ENCODE results near the gene LIAS. TPM values are rescaled to one million over a fixed set of nuclear protein-coding genes. Genes with fewer than 3 reads are reported as not detected.
A peak's percentile ranks its signal among the peaks of the same experiment; 100 is the strongest.

Gene LIAS
- total and polyA plus RNA-seq, 2 of the 13 experiments (the other 11 are each of a cell fraction or from before 2014, with no cell fraction given) = 16.0 to 16.6 TPM

- no peak for TF ChIP-seq JDP2 (CRISPR knock-in tag; IDR thresholded peaks at IDR 0.05; ENCODE audit: borderline replicate concordance)
- TF ChIP-seq, protein P1, sequence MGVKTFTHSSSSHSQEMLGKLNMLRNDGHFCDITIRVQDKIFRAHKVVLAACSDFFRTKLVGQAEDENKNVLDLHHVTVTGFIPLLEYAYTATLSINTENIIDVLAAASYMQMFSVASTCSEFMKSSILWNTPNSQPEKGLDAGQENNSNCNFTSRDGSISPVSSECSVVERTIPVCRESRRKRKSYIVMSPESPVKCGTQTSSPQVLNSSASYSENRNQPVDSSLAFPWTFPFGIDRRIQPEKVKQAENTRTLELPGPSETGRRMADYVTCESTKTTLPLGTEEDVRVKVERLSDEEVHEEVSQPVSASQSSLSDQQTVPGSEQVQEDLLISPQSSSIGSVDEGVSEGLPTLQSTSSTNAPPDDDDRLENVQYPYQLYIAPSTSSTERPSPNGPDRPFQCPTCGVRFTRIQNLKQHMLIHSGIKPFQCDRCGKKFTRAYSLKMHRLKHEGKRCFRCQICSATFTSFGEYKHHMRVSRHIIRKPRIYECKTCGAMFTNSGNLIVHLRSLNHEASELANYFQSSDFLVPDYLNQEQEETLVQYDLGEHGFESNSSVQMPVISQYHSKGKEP (CRISPR knock-in tag; IDR thresholded peaks at IDR 0.05) = 0 out of 2 replicates have a peak, but pooled peaks have one; percentile 16
- TF ChIP-seq ARNT (IDR thresholded peaks at IDR 0.05) = no peak
- peak; percentile 83; the same call in 1 of the 2 replicates for TF ChIP-seq CSRNP1 (CRISPR knock-in tag; IDR thresholded peaks at IDR 0.05)
- TF ChIP-seq IKZF4 (CRISPR knock-in tag; IDR thresholded peaks at IDR 0.05; ENCODE audit: borderline replicate concordance, low read depth, not compliant biosample characterization) = peak; percentile 17
- TF ChIP-seq SNRNP70 (IDR thresholded peaks at IDR 0.05; ENCODE audit: low read depth, low read length) = no peak
- 0 out of 2 replicates have a peak, but pooled peaks have one; percentile 52 for TF ChIP-seq NCOA1 (CRISPR knock-in tag; IDR thresholded peaks at IDR 0.05)
- TF ChIP-seq ZNF761 (CRISPR knock-in tag; conservative IDR thresholded peaks at IDR 0.05) = 0 out of 2 replicates have a peak, but pooled peaks have one; percentile 84
- no peak for TF ChIP-seq ZFYVE20 (CRISPR knock-in tag; IDR thresholded peaks at IDR 0.05; ENCODE audit: borderline replicate concordance, low read depth)
- TF ChIP-seq GPN1 (CRISPR knock-in tag; IDR thresholded peaks at IDR 0.05; ENCODE audit: borderline replicate concordance) = no peak
- TF ChIP-seq, protein P2, sequence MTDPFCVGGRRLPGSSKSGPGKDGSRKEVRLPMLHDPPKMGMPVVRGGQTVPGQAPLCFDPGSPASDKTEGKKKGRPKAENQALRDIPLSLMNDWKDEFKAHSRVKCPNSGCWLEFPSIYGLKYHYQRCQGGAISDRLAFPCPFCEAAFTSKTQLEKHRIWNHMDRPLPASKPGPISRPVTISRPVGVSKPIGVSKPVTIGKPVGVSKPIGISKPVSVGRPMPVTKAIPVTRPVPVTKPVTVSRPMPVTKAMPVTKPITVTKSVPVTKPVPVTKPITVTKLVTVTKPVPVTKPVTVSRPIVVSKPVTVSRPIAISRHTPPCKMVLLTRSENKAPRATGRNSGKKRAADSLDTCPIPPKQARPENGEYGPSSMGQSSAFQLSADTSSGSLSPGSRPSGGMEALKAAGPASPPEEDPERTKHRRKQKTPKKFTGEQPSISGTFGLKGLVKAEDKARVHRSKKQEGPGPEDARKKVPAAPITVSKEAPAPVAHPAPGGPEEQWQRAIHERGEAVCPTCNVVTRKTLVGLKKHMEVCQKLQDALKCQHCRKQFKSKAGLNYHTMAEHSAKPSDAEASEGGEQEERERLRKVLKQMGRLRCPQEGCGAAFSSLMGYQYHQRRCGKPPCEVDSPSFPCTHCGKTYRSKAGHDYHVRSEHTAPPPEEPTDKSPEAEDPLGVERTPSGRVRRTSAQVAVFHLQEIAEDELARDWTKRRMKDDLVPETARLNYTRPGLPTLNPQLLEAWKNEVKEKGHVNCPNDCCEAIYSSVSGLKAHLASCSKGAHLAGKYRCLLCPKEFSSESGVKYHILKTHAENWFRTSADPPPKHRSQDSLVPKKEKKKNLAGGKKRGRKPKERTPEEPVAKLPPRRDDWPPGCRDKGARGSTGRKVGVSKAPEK (CRISPR knock-in tag; IDR thresholded peaks at IDR 0.05; ENCODE audit: borderline replicate concordance) = no peak
- no peak for TF ChIP-seq NFAT5 (CRISPR knock-in tag; IDR thresholded peaks at IDR 0.05)
- TF ChIP-seq HOXA5 (CRISPR knock-in tag; IDR thresholded peaks at IDR 0.05) = peak; percentile 94
- peak; percentile 70; the same call in 1 of the 2 replicates for TF ChIP-seq ZNF367 (CRISPR knock-in tag; IDR thresholded peaks at IDR 0.05; ENCODE audit: borderline replicate concordance)
- no peak for TF ChIP-seq ZNF7 (CRISPR knock-in tag; IDR thresholded peaks at IDR 0.05)
- TF ChIP-seq ZNF724P (CRISPR knock-in tag; IDR thresholded peaks at IDR 0.05; ENCODE audit: borderline replicate concordance) = peak; percentile 23; the same call in 1 of the 2 replicates
Measured at GRCh38 chr4:39458505-39459300, at the start of gene LIAS, which contains the start of gene RPL9 (continued).

All from HepG2 (cell line).